GM19395 (cell line): ENCODE results near the gene LIMCH1.

Source experiments
- ATAC-seq: cut with Tn5 transposase; IDR thresholded peaks from one replicate; pipeline ENCODE4 v1.9.1; 2021; ENCODE audit warnings: mild to moderate bottlenecking, moderate library complexity; ENCODE audit not compliant: unreplicated experiment

Gene LIMCH1

DNA sequence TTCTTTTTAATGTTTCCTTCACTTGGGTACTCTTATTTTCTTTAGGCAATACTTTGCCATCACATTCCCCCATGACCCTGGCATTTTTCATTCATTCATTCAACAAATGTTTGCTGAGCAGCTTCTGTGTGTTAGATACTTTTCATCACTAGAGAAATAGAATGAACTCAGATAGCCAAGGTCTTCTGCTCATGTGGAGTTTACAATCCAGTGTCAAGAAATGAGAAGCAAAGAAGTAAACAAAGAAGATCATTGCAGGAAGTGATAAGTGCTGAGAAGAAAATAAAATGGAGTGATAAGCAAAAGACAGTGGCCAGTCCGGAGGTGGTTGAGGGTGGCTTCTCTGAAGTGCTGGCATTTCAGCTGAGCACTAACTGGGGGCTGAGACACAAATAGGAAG lies 63.1 kb downstream of the LIMCH1 start:
- ATAC-seq, result no peak

GRCh38 chr4:41602113-41602512 lies 64.2 kb downstream of the LIMCH1 start:
- ATAC-seq, result no peak

DNA sequence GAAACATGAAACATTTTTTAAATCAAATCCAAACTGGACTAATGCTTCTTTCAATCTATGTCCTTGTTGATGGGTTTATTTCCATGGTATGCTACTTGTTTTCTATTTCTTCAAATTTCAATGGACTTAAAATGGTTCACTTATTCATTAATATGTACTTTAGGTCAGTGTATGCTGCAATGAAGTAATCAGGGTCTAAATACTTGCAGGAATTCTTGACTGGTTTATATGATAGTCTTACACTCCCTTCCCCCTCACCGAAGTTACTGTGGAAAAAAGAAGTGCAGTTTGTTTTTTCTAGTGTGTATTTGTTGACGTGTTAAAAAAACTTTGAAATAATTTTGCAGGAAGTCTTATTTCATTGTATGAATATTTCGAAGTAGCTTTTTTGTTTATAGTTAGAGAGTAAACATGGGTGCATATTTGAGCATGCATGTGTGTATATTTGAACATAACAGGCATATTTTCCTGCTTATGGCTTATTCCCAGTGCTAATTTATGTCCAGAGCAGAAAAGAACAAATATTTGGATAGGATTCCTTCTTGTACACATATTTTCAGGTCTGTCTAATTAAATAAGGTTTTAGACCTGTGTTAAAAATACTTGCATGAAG lies 65.0 kb downstream of the LIMCH1 start:
- ATAC-seq, result no peak

GRCh38 chr4:41609851-41610250 lies 71.9 kb downstream of the LIMCH1 start:
- ATAC-seq, result no peak

GRCh38 chr4:41610474-41610873 lies 72.5 kb downstream of the LIMCH1 start:
- no peak for ATAC-seq

GRCh38 chr4:41611124-41611838 lies 73.3 kb downstream of the LIMCH1 start:
- no peak for ATAC-seq

GRCh38 chr4:41611881-41612871 lies 74.2 kb downstream of the LIMCH1 start:
- ATAC-seq, result no peak

GRCh38 chr4:41613386-41613785 lies 75.4 kb downstream of the LIMCH1 start:
- no peak for ATAC-seq

DNA sequence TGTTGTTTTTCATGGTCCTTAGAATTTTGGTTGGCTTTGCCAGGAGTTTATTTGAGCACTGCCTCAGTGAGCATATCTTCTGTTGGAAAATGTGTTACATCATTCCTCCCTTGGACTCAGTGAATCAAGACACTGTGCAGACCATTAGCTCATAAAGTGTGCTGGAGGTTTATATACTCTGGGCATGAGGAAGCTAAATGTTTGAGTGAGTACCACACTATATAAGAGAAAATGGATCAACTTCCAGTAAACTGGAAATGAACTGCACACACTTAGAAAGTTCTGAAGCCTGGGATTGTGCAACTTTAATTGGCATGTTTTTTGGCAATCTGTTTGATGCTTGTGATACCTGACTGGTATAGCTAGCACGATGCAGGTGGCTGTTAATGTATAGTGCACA lies 75.9 kb downstream of the LIMCH1 start:
- ATAC-seq, result no peak

DNA sequence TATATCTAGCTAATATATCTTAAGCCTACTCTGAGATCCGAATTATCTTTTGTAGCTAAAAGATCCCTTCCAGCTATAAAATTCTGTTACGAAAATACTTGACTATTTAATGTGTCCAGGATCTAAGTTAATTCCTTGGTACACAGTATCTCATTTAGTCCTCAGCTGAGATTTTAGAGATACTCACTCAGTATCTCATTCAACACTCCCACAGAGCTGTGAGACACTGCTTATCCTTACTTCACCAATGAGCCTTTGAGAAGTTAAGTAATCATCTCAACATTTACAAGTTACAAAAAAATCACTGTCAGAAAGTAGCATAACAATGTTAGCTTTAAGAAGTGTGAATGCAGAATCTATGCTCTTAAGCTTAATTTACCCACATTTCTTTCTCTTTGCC lies 76.6 kb downstream of the LIMCH1 start:
- ATAC-seq, result no peak

GRCh38 chr4:41619161-41619560 lies 81.2 kb downstream of the LIMCH1 start:
- no peak for ATAC-seq

GRCh38 chr4:41620594-41621256 lies 82.8 kb downstream of the LIMCH1 start:
- ATAC-seq, result no peak

DNA sequence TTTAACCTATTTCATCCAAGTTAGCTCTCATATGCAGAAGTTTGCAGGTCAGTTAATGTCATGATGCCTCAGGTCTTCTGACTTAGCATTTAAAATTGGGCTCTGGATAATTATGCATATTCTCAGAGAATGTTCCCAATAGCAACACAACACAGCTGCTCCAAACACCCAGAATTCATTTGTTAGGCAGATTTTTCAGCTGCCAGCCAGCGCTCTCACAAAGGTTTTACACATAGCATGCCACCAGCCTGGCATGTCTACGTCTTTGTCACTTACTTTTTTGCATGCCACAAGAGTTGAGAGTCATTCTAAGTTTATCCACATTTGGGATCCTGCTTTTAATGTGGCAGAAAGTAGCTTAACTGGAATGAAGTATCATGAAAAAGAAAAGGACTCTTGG lies 84.8 kb downstream of the LIMCH1 start:
- no peak for ATAC-seq

DNA sequence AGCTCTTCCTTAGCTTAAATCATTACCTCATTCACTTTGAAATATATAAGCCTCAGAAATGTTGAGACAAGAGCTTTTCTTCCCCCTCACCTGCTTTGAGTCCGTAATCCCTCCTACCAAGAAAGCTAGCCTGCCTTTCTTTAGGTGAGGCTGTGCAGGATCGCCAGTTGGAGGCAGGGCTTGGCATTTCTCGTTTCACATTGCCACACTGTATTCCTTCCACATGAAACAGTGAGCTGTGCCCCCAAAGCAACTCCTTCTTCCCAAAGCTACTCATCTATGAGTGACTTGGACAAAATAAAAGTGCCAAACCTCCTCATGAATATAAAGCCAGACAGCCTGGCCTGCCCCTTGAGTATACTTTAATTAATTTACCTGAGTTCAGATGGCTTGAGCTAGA lies 86.8 kb downstream of the LIMCH1 start:
- ATAC-seq, result no peak

DNA sequence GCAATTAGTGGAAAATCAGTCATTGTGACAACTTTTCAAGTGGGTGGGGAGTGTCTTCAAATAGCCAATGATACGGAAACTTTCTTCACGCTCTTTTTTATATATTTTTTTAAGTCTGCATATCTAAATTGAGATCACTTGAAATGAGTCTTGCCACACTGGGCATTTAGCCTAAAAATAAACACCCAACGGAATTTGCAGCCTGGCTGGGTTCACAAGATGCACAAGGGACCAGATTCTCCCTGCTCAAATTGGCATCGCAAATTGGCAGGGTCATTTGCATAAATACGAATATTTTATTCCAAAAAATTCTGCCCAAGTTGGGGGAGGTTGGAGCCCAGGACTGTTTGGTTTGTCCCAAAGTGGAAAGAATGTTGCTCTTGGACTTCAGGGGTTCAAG lies 87.6 kb downstream of the LIMCH1 start:
- ATAC-seq, result no peak

- no peak for ATAC-seq
Measured at GRCh38 chr4:41628936-41629335, 91.0 kb downstream of the LIMCH1 start.

GRCh38 chr4:41631523-41631922 lies 93.6 kb downstream of the LIMCH1 start:
- ATAC-seq, result no peak

- no peak for ATAC-seq
Measured at GRCh38 chr4:41632481-41633073, 94.6 kb downstream of the LIMCH1 start.

DNA sequence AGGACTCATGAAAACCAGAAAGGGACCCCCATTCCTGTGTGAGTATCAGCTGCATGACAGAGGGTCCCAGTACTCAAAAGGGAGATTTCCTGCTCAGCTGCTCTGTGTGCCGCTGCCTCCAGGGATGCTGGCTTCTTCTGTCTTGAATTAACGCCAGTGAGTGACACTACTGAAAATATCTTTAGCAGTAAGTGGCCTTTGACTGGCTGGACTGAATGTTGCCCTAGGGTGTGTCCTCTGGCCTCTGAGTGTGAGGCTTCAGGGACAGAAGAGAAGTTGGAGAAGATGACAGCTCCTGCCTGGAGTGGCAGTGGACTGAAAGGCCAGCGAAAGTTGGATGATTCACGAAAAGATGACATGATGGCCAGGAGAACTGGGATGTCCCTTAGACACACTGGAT lies 95.4 kb downstream of the LIMCH1 start:
- no peak for ATAC-seq

DNA sequence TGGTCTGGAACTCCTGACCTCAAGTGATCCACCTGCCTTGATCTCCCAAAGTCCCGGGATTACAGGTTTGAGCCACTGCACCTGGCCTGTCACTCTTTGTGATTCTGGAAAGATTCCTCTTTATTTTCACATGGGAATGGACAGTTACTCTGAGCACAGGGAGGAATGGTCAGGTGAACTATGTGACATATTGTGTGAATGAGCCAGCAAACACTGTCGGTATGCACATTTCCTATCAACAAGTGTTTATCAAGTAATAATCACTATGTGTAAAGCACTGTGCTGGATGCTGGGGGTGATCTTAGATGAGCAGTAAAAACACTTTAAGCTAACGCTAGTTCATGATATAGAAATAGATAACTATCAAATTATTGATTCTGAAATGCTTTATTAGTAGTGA lies 97.5 kb downstream of the LIMCH1 start:
- no peak for ATAC-seq

GRCh38 chr4:41638203-41638602 lies 100.2 kb downstream of the LIMCH1 start:
- ATAC-seq, result no peak
